B cell (primary cell): Measurements from ENCODE around the gene POLN. TPM values are rescaled to one million over a fixed set of nuclear protein-coding genes. Genes with fewer than 3 reads are reported as not detected.

ENCODE experiments used
- ATAC-seq: fragments of 200-7000 bp; cut with Tn5 transposase; one replicate; pipeline ENCODE4 v1.10.0; 2021; ENCODE audit warnings: low read depth, mild to moderate bottlenecking, moderate number of reproducible peaks, moderate library complexity
- CTCF ChIA-PET: fragments of 350-600 bp; sonication (Branson Sonifier 250); formaldehyde crosslinking; loops from one replicate; lab custom pipeline; 2021; ENCODE audit warnings: antibody characterized with exemption, inconsistent platforms; lab: Charles Lee
- POLR2A ChIA-PET: fragments of 350-600 bp; sonication (Branson Sonifier 250); formaldehyde crosslinking; loops from one replicate; lab custom pipeline; 2021; ENCODE audit warnings: antibody characterized with exemption; lab: Charles Lee
- DNase-seq: peaks from one replicate; pipeline ENCODE4 v3.0.0; 2013
- H2AFZ ChIP-seq: 2 replicates; pipeline ENCODE4 v1.6.1; 2012; ENCODE audit warnings: mild to moderate bottlenecking, low read depth, low read length; ENCODE audit not compliant: insufficient read depth, poor library complexity, severe bottlenecking
- H3K27ac ChIP-seq, 2 donors: 1 replicate in 1 of 2; 2 replicates in 1 of 2; pipeline ENCODE4 v1.5.1; 2012 to 2013; ENCODE audit warnings: low read length in 2 of 2, mild to moderate bottlenecking in 2 of 2, moderate library complexity in 1 of 2
- H3K27me3 ChIP-seq, 4 experiments: fragments of 200-600 bp in 1 of 4; sonication (generic) in 1 of 4; replicated peaks in 1 of 4; 1 replicate in 2 of 4; 2 replicates in 2 of 4; pipeline versions ENCODE4 v1.6.1 to v1.7.0; 2013 to 2016; ENCODE audit warnings: low read length in 3 of 4, mild to moderate bottlenecking in 2 of 4, mixed read lengths in 1 of 4, moderate library complexity in 1 of 4; ENCODE audit not compliant: insufficient read depth in 4 of 4, control insufficient read depth in 3 of 4; ENCODE audit errors: control extremely low read depth in 1 of 4
- H3K36me3 ChIP-seq, 2 experiments: replicated peaks in 1 of 2; 1 replicate in 1 of 2; 2 replicates in 1 of 2; pipeline versions ENCODE4 v1.6.1 to v1.7.1; 2013; ENCODE audit warnings: low read length in 1 of 2; ENCODE audit not compliant: insufficient read depth in 2 of 2, control insufficient read depth in 1 of 2; ENCODE audit errors: control extremely low read depth in 1 of 2, extremely low read depth in 1 of 2
- H3K4me1 ChIP-seq, 2 donors: fragments of 200-600 bp in 1 of 2; sonication (generic) in 1 of 2; 1 replicate in 1 of 2; 2 replicates in 1 of 2; pipeline versions ENCODE4 v1.5.1 to v1.6.1; 2013 to 2017; ENCODE audit warnings: low read length in 2 of 2; ENCODE audit not compliant: control insufficient read depth in 2 of 2, insufficient read depth in 2 of 2
- H3K4me2 ChIP-seq: replicated peaks from 2 replicates; pipeline ENCODE3; 2012; ENCODE audit warnings: mild to moderate bottlenecking, low read depth, low read length; ENCODE audit not compliant: poor library complexity, severe bottlenecking
- H3K4me3 ChIP-seq, 5 experiments: fragments of 200-600 bp in 1 of 5; sonication (generic) in 1 of 5; 1 replicate in 3 of 5; 2 replicates in 2 of 5; pipeline versions ENCODE4 v1.5.1 to v1.7.0; 2011 to 2016; ENCODE audit warnings: low read length in 4 of 5, mild to moderate bottlenecking in 4 of 5, low read depth in 2 of 5, control low read depth in 1 of 5, moderate library complexity in 1 of 5; ENCODE audit not compliant: insufficient read depth in 1 of 5; ENCODE audit errors: control extremely low read depth in 1 of 5, extremely low read depth in 1 of 5
- H3K79me2 ChIP-seq: fragments of 200-600 bp; sonication (generic); one replicate; pipeline ENCODE4 v1.6.0; 2016; ENCODE audit warnings: low read length; ENCODE audit not compliant: control insufficient read depth, insufficient read depth
- H3K9ac ChIP-seq: fragments of 200-600 bp; sonication (generic); 2 replicates; pipeline ENCODE4 v1.6.1; 2017; ENCODE audit warnings: mild to moderate bottlenecking, low read length, moderate library complexity
- H3K9me3 ChIP-seq, 3 donors: one replicate each; pipeline versions ENCODE4 v1.6.1 to v1.7.1; 2013; ENCODE audit warnings: low read length in 2 of 3; ENCODE audit not compliant: control insufficient read depth in 2 of 3, insufficient read depth in 1 of 3; ENCODE audit errors: control extremely low read depth in 1 of 3
- H4K20me1 ChIP-seq: 2 replicates; pipeline ENCODE4 v1.6.0; 2012; ENCODE audit warnings: mild to moderate bottlenecking, low read length; ENCODE audit not compliant: insufficient read depth, control insufficient read depth, poor library complexity, severe bottlenecking
- H3K27ac Mint-ChIP-seq: one replicate; pipeline ENCODE4 v1.8.0; 2021; ENCODE audit warnings: mixed read lengths
- H3K27me3 Mint-ChIP-seq: one replicate; pipeline ENCODE4 v1.8.0; 2021; ENCODE audit warnings: mixed read lengths
- H3K4me1 Mint-ChIP-seq: one replicate; pipeline ENCODE4 v1.8.0; 2021; ENCODE audit warnings: mixed read lengths
- H3K4me3 Mint-ChIP-seq: one replicate; pipeline ENCODE4 v1.8.0; 2021; ENCODE audit warnings: mixed read lengths
- H3K9me3 Mint-ChIP-seq: one replicate; pipeline ENCODE4 v1.8.0; 2022; ENCODE audit warnings: mixed read lengths; ENCODE audit not compliant: insufficient read depth
- CTCF ChIP-seq: fragments of 200-600 bp; IDR thresholded peaks from one replicate; pipeline ENCODE4 v1.8.0; 2022; ENCODE audit warnings: antibody characterized with exemption, mild to moderate bottlenecking
- EZH2 ChIP-seq: IDR thresholded peaks from 2 replicates; pipeline ENCODE4 v1.6.1; 2012; ENCODE audit warnings: borderline replicate concordance, low read depth, mild to moderate bottlenecking, moderate library complexity, low read length; ENCODE audit not compliant: insufficient read depth, poor library complexity, severe bottlenecking
- WGBS: methylation state at CpG from one replicate; pipeline ENCODE4 v1.1.5; 2013; ENCODE audit warnings: missing lambda C conversion rate; ENCODE audit not compliant: insufficient coverage; 5-methylcytosine and 5-hydroxymethylcytosine counted together
- intact Hi-C: fragments of 100-400 bp; cut with micrococcal nuclease; formaldehyde crosslinking; loops from one replicate; pipeline ENCODE4 v1.10.0; 2022
- polyA plus RNA-seq: library from polyadenylated mRNA; depleted of rRNA; stranded (reverse); fragments of >200 nt; gene quantifications from 2 replicates; pipeline ENCODE4 v1.2.3, GENCODE V29; 2012
- total RNA-seq, 2 donors: library from RNA; stranded (reverse); fragments of 120-200 nt in 1 of 2; gene quantifications; 1 replicate in 1 of 2; 2 replicates in 1 of 2; pipeline versions ENCODE4 v1.2.3 to v1.2.4, GENCODE V29; 2013 to 2022

The POLN gene
- total and polyA plus RNA-seq, 2 donors (not counting 1 experiment from before 2014, with no cell fraction given): 0.73 to 1.5 TPM

GRCh38 chr4:2262145-2262943 lies 20.4 kb upstream of the POLN start:
- H3K9ac ChIP-seq: peak overlapping the region; percentile 89
- no peaks in the 10 kb centered on the region for H3K27me3 Mint-ChIP-seq
- H3K4me3 Mint-ChIP-seq: peak overlapping the region; percentile 76
- H3K36me3 ChIP-seq: peaks cover 0 to 18% of the 10 kb centered on the region in 2 experiments
- DNase-seq: peak; percentile 99
- H3K9me3 ChIP-seq: no peaks in the 10 kb centered on the region
- peak overlapping the region; percentile 96 for H3K4me2 ChIP-seq
- H4K20me1 ChIP-seq: peaks cover 39% of the 10 kb centered on the region
- peak overlapping the region; percentile 94 to 98 for H3K27ac ChIP-seq
- H3K79me2 ChIP-seq: peaks cover 43% of the 10 kb centered on the region
- peak overlapping the region; percentile 92 for H3K27ac Mint-ChIP-seq
- WGBS: under 1% methylated on average over 98 of the region's 98 CpGs
- H2AFZ ChIP-seq: peak overlapping the region; percentile 85
- intact Hi-C loops: loop anchor here (1.0 to 10.0 kb wide), 6 partner anchors 20 to 432 kb away; partner anchors contain the start of genes FAM193A, HAUS3, POLN and RNF4
- TF ChIP-seq CTCF (no peak), EZH2 (no peak)
- ChIA-PET CTCF (interaction anchor here (0.9 to 1.6 kb wide), 6 partner anchors 18 to 156 kb away, joined by 3 to 7 read pairs (median 4); partner anchors contain the start of genes CFAP99 and ZFYVE28), POLR2A (interaction anchor here (0.7 to 3.0 kb wide), 10 partner anchors 9 to 253 kb away, joined by 3 to 20 read pairs (median 4); partner anchors contain the start of genes CFAP99, HAUS3, POLN and RNF4)
- peak overlapping the region in 4 of 5 experiments; percentile 63 to 80 (median 73) for H3K4me3 ChIP-seq
- peaks cover 20% of the 10 kb centered on the region for H3K4me1 Mint-ChIP-seq
- H3K9me3 Mint-ChIP-seq: no peaks in the 10 kb centered on the region
- no peaks in the 10 kb centered on the region for H3K27me3 ChIP-seq
- peaks cover 23 to 47% of the 10 kb centered on the region in 2 donors for H3K4me1 ChIP-seq
- peak; percentile 87 for ATAC-seq
